ENCODE data around the gene DNAH17.

The DNAH17 gene

GRCh38 chr17:78547035-78547434 lies 30.2 kb downstream of the DNAH17 start:
- no peak for DNase-seq (ENCODE audit: low spot score)

- no peak for DNase-seq (ENCODE audit: low spot score)
Observed at GRCh38 chr17:78546476-78546875, 30.7 kb downstream of the DNAH17 start.

GRCh38 chr17:78544881-78545755 lies 32.1 kb downstream of the DNAH17 start:
- DNase-seq (ENCODE audit: low spot score), result no peak

DNA sequence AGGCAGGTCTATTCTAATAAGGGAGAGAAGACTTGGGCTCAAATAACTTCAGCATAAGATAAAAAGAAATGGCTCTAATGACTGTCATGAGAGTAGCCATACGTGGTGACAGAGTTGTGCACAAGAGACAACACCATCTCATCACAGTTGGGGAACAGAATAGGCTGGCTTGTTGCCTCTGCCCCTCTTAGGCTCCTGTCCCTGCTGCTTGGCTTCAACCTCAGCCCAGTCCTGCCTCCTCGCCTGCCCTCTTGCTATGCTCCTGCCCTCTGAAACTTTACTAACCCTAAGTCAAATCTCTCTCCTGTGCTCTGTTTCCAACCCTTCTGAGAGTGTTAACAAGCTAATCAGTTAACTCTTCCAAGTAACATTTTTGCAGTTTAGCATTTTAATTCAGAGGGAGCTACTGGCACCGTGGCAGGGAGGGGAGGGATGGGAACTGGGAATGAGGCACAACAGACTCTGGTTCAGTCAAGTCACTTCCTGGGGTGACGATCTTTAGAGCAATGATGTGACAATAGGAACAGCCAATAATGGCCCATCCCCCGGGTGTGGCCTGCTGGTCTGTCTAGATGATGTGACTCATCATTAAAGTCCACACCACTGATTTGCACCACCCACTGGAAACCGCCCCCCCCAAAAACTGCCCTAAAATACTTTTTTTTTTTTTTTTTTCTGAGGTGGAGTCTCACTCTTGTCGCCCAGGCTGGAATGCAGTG lies 35.5 kb downstream of the DNAH17 start:
- DNase-seq (ENCODE audit: low spot score), result no peak

- DNase-seq (ENCODE audit: low spot score), result no peak
Observed at GRCh38 chr17:78539781-78540180, 37.4 kb downstream of the DNAH17 start.

GRCh38 chr17:78538033-78538776 lies 39.0 kb downstream of the DNAH17 start:
- DNase-seq (ENCODE audit: low spot score), result no peak

GRCh38 chr17:78537217-78537860 lies 39.9 kb downstream of the DNAH17 start:
- DNase-seq (ENCODE audit: low spot score), result no peak

DNA sequence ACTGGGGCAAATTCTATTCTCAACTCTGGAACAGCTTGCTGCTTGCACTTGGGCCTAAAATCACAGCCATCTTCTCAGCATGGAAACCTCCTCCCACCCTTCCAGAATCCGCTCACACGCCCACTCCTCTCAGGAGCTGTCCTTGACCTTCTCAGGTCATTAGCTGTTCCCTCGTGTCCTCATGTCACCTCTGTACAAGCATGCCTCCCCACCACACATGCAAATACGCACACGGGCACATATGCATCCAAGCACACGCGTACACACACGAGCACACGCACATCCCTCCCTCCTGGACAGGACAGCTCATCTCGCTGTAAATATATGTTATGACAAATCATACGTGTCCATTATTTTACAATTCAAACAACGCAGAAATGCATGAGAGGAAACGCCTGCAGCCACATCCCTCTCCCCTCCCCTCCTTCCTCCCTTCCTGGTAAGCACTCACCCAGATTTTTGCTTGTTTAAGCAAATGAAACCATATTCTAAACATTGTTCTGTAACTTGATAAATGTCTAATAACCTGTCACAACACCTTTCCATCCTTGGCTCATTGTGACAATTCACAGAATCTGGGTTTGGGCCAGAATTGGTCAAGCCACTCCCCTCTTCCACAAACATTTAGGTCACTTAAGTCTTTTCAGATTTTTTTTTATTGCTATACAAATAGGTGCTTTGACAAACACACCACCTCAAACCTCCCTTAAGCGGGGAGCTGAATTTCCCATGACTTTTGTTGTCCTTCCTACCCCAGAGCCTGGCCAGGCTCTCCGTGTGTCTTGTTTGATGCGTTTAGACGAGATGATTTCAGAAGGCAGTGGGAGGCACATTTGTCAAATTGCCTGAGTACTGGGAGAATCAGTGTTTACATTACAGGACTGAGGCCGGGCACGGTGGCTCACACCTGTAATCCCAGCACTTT lies 41.7 kb downstream of the DNAH17 start:
- DNase-seq (ENCODE audit: low spot score), result no peak

DNA sequence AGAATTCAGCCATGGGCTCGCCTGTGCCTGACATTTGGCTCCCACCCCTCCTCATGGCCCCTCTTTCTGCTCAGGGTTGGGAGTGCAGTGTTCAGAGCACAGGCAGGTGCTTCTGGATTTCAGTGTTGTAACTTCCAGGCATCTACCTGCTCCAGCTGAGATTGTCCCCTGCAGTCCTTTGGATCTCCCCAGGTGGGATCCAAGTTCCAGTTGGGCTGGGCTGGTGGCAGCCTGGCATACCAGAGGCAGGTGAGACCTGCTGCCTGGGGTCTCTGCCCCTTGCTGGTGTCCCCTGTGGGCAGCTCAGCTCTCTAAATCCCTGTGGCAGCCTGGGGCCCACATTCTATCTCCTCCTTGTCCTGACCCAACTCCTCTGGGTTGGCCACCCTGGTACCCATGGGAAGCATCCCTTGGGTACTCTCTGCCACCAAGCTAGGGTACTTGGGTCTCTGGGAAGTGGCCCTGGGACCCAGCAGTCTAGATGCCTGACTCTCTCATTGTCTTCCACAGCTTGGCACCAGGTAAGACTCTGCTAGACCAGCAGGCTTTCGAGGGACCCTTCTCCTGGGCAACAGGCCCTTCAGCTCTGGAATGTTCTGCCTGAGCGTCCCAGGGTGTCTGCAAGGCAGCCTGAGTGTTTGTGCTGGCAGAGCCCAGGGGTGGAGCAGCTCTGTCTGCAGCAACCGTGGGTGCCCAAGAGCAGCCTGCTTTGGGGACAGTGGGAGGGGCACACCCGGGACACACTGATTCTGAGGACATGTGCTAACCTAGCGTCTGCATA lies 42.5 kb downstream of the DNAH17 start:
- DNase-seq (ENCODE audit: low spot score), result no peak

DNA sequence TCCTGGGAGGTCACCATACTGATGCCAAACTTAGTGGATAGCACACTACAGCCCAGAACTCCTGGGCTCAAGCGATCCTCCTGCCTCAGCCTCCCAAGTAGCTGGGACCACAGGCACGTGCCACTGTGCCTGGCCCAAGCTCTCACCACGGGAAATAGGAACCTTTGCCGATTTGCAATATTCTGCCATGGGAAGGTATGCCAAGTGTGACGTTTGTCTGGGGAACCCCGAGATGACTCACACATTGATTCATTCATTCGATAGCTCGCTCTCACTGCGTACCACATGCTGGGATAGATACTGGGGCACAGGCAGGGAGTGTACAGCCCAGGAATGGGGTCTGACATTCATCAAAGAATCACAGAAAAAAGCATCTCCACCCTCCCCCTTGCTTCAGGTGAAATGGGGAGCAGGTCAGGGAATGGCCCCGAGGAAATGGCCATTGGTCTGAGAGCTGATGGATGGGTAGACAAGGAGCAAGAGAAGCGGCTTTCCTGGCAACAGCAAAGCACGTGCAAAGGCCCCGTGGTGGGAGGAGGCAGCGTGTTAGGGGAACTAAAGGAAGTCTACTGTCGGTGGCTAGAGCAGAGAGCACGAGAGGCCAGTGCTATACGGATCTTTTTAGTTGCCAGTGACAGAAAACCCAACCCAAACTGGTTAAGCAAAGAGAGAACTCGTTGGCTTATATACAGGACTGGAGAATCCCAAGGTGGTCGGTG lies 44.1 kb downstream of the DNAH17 start:
- no peak for DNase-seq (ENCODE audit: low spot score)

DNA sequence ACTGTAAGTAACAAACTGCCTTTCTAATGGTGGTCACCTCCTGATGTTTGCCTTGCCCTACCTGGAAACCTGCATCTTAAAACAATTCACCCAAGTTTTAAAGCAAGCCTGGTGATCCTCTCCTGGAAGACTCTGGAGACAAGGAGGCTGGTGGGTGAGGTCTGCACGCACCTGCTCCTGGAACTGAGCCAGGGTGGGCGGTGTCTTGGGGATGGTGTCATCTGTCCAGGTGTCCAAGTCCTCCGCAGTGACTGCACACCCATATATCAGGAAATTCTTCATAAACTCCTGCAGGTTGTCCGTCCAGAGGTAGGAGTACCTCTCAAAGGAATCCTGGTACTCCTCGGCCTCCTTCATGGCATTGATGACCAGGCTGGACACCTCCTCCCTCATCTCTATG lies 44.9 kb downstream of the DNAH17 start:
- DNase-seq (ENCODE audit: low spot score), result no peak

DNA sequence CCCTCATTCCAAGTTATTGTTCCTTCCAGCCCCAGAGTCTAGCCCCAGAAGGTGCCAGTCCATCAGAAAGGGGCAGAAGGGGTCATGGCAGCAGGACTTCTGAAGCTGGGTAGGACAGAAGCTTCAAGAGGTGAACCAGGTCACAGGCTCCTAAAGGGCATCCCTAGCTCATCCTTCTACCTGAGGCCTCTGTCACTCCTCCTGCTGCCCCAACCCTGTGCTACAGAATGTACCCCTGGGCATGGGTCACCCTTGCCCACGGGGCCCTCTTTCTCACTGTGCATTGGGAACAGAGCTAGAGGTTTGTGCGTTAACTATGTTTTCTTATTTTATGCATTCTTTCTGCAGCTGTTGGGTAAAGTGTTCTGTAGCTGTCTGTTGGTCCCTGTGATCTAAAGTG lies 46.5 kb downstream of the DNAH17 start:
- no peak for DNase-seq (ENCODE audit: low spot score)

DNA sequence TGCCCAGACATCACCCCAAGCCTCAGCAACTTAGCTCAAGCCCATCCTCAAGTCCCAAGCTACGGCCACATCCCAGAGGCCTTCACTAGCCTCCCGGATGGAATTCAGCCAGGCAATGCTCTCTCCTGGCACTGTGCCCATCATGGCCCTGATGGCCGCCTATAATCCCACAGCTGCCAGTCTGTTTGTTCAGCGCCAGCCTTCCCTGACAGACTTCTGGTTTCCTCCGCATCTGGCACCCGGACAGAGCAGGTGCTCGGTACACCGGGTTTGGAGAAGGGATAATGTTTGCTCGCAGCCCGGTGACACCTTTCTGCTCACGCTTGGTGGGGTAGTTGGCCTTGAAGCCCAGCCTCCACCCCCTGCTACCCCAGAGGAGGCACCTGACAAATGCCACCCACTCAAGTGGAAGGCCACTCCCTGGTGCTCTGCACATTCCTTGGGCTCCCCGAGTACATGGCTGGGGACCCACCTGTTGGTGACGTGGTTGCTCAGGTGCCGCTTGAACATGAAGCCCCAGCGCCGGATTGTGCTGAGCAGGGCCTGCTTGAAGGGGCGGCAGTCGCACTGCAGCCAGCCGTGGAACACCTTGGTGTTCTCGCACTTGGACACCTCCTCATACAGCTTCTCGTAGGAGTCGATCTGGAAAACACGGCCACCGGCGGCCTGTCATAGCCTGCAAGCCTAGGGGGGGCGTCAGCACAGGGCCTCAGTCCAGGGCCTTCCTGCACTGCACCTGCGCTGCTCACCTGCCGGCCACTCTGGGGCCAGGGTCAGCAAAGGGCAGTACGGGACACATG lies 47.1 kb downstream of the DNAH17 start:
- no peak for DNase-seq (ENCODE audit: low spot score)

DNA sequence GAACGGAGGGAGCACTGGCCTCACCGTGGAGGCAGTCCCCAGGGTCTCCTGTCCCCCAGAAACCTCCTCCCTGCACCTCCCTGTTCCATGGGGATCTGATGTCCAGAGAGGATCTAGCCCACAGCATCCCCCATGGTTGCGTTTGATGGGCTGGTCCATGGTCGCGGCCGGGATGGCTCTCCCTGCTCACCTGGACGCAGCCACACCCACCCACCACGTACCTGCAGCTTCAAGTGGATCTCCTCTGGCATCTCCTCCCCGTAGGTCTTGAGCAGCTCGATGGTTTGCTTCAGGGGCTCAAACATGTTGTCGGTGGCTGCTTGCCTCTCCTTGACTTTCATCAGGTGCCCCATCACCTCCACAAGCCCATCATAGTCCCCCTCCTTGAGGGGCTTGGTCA lies 47.9 kb downstream of the DNAH17 start:
- no peak for DNase-seq (ENCODE audit: low spot score)

DNA sequence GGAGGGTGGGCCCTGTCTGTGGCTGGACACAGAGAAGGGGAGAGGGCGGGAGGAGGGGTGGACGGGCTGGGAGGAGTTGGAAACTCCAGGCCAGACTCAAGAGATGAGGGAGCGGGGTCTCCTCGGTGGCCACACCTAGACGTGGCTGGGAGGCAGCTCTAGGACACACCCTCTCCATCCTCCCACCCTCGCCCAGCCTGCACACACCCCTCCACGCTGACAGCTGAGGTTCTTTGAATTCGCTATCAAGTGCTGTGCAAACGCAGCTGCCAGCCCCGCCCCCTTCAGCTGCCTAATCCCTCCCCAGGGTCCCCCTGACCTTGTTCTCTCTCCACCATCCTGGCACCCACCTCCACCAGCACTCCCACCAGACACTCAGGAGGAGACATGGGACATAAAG lies 48.7 kb downstream of the DNAH17 start:
- DNase-seq (ENCODE audit: low spot score), result no peak

DNA sequence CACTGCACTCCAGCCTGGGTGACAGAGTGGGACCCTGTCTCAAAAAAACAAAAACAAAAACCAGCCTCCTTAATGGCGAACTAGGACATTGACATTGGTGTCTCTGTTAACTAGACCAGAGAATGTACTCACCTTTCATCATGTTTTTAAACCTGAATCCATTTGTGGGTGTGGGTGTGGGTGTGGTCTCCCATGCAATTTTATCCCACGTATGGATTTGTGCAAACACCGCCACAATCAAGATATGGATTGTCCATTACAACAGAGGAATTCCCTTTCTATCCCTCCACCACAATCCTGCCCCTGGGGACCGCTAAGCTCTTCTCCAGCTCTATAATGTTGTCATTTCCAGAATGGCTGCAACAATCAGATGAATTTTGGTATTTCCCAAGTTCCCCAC lies 49.9 kb downstream of the DNAH17 start:
- DNase-seq (ENCODE audit: low spot score), result no peak

GRCh38 chr17:78526231-78527025 lies 50.8 kb downstream of the DNAH17 start:
- DNase-seq (ENCODE audit: low spot score), result no peak

Data from SK-N-DZ (cell line).